Left ventricle myocardium inferior (tissue), 1 donor: Measurements from ENCODE around the gene VGLL2. TPM values are rescaled to one million over a fixed set of nuclear protein-coding genes. Genes with fewer than 3 reads are reported as not detected.
A peak's percentile ranks its signal among the peaks of the same experiment; 100 is the strongest.

Experiments used
- DNase-seq: peaks from one replicate; pipeline ENCODE4 v3.0.0-alpha.2; 2020
- H3K27ac ChIP-seq: fragments of 200-600 bp; replicated peaks from 2 replicates; pipeline ENCODE4 v1.8.0; 2021
- H3K27me3 ChIP-seq: fragments of 200-600 bp; 2 replicates; pipeline ENCODE4 v1.8.0; 2021; ENCODE audit warnings: low read depth
- H3K36me3 ChIP-seq: fragments of 200-600 bp; 2 replicates; pipeline ENCODE4 v1.8.0; 2021
- H3K4me1 ChIP-seq: fragments of 200-600 bp; 2 replicates; pipeline ENCODE4 v1.8.0; 2021
- H3K4me3 ChIP-seq: fragments of 200-600 bp; 2 replicates; pipeline ENCODE4 v1.8.0; 2021; ENCODE audit warnings: mild to moderate bottlenecking, moderate library complexity
- H3K9me3 ChIP-seq: fragments of 200-600 bp; replicated peaks from 2 replicates; pipeline ENCODE4 v1.8.0; 2021
- CTCF ChIP-seq: fragments of 200-600 bp; IDR thresholded peaks from 2 replicates; pipeline ENCODE4 v1.8.0; 2021; ENCODE audit warnings: antibody characterized with exemption, mild to moderate bottlenecking, borderline replicate concordance
- intact Hi-C: fragments of 100-400 bp; cut with micrococcal nuclease; formaldehyde crosslinking; loops from one replicate; pipeline ENCODE4 v1.11.0; 2022
- long read RNA-seq: library from polyadenylated mRNA; unstranded; transcript quantifications from one replicate; pipeline ENCODE4 v2.0.0, GENCODE V29; 2021
- total RNA-seq: library from RNA; stranded (reverse); fragmentation: NEBNext Ultra II Directional; extraction: Animal tissue kit (Norgen Biotek cat#: 25700); gene quantifications from one replicate; pipeline ENCODE4 v1.2.1, GENCODE V29; 2021
- donor health status: DM: no; HTN: yes; CAD: no; lungs with severe emphysema.

VGLL2 gene
- 2.4 TPM for total RNA-seq
- long read RNA-seq, transcript VGLL2-201 (4 exons, 2,212 nt) = major isoform, 5 of 6 reads
- long read RNA-seq, partial matches to known transcripts = 0 of 6 reads
- long read RNA-seq, other reads (novel, unspliced or antisense) = 1 of 6 reads

GRCh38 chr6:117265410-117266256, at the start of gene VGLL2:
Gene VGLL2 (plus strand): TSS chr6:117265558. CDS start chr6:117265764, 206 bp downstream.
- no peaks in the 10 kb centered on the region for H3K36me3 ChIP-seq
- H3K27me3 ChIP-seq = peaks cover 100% of the 10 kb centered on the region
- H3K4me1 ChIP-seq = peaks cover 33% of the 10 kb centered on the region
- peak; percentile 27 for DNase-seq
- H3K4me3 ChIP-seq = peak within 1 kb of the TSS; percentile 63
- H3K9me3 ChIP-seq = no peaks in the 10 kb centered on the region
- peak; percentile 36 for TF ChIP-seq CTCF
- no peak within 1 kb of the TSS for H3K27ac ChIP-seq
- intact Hi-C loops = no loop called here

GRCh38 chr6:117222861-117223260, 42.5 kb upstream of the VGLL2 start:
- no peak overlapping the region for H3K4me3 ChIP-seq
- H3K27me3 ChIP-seq = no peaks in the 10 kb centered on the region
- H3K9me3 ChIP-seq = no peaks in the 10 kb centered on the region
- no peaks in the 10 kb centered on the region for H3K36me3 ChIP-seq
- no peak overlapping the region for H3K27ac ChIP-seq
- no peak for DNase-seq
- intact Hi-C loops = no loop called here
- no peaks in the 10 kb centered on the region for H3K4me1 ChIP-seq
- TF ChIP-seq CTCF = no peak

- Histone ChIP-seq H3K9me3 (no peaks in the 10 kb centered on the region), H3K27ac (no peak overlapping the region), H3K4me1 (no peaks in the 10 kb centered on the region), H3K4me3 (no peak overlapping the region), H3K27me3 (peaks cover 7% of the 10 kb centered on the region), H3K36me3 (no peaks in the 10 kb centered on the region)
- no peak for DNase-seq
- intact Hi-C loops = no loop called here
- no peak for TF ChIP-seq CTCF
Observed at GRCh38 chr6:117226778-117227177, 38.6 kb upstream of the VGLL2 start.

- no peak for TF ChIP-seq CTCF
- H3K27ac ChIP-seq = no peak overlapping the region
- no peaks in the 10 kb centered on the region for H3K4me1 ChIP-seq
- peaks cover 7% of the 10 kb centered on the region for H3K27me3 ChIP-seq
- no peaks in the 10 kb centered on the region for H3K36me3 ChIP-seq
- H3K9me3 ChIP-seq = no peaks in the 10 kb centered on the region
- intact Hi-C loops = no loop called here
- DNase-seq = no peak
- H3K4me3 ChIP-seq = no peak overlapping the region
Observed at GRCh38 chr6:117227245-117227962, 38.0 kb upstream of the VGLL2 start.

- intact Hi-C loops = no loop called here
Observed at GRCh38 chr6:117228202-117228601, 37.2 kb upstream of the VGLL2 start.

More at GRCh38 chr6:117228202-117228601, 37.2 kb upstream of the VGLL2 start:
- Histone ChIP-seq H3K36me3 (no peaks in the 10 kb centered on the region), H3K27me3 (peaks cover 7% of the 10 kb centered on the region), H3K4me1 (no peaks in the 10 kb centered on the region), H3K27ac (no peak overlapping the region), H3K9me3 (no peaks in the 10 kb centered on the region), H3K4me3 (no peak overlapping the region)
- TF ChIP-seq CTCF = no peak
- no peak for DNase-seq
